GM21360 (cell line): ENCODE measurements around the gene CRYBA1.

ENCODE experiments used
- ATAC-seq: cut with Tn5 transposase; IDR thresholded peaks from one replicate; pipeline ENCODE4 v1.9.1; 2021; ENCODE audit warnings: mild to moderate bottlenecking, moderate library complexity; ENCODE audit not compliant: unreplicated experiment

CRYBA1 gene

GRCh38 chr17:29278692-29279091, 32.0 kb downstream of the CRYBA1 start:
- ATAC-seq: no peak

GRCh38 chr17:29279397-29280070, 32.9 kb downstream of the CRYBA1 start:
- ATAC-seq: no peak

- ATAC-seq: no peak
These were observed 36.8 kb downstream of the CRYBA1 start for GRCh38 chr17:29283496-29283895.

GRCh38 chr17:29283961-29284360, 37.3 kb downstream of the CRYBA1 start:
- ATAC-seq: no peak

- ATAC-seq: no peak
These were observed 43.2 kb downstream of the CRYBA1 start for GRCh38 chr17:29289852-29290251.

- ATAC-seq: no peak
These were observed 44.6 kb downstream of the CRYBA1 start for GRCh38 chr17:29291163-29291752.

GRCh38 chr17:29292071-29292991, 45.7 kb downstream of the CRYBA1 start:
- ATAC-seq: no peak

GRCh38 chr17:29292992-29293889, 46.6 kb downstream of the CRYBA1 start:
- ATAC-seq: peak; percentile 12

- ATAC-seq: peak; percentile 68
These were observed 47.4 kb downstream of the CRYBA1 start, which contains the start of gene NUFIP2 for GRCh38 chr17:29293890-29294579. NUFIP2 (minus strand) TSS chr17:29294148; CDS start chr17:29294059, 89 bp downstream.

- ATAC-seq: no peak
These were observed 47.9 kb downstream of the CRYBA1 start for GRCh38 chr17:29294580-29294900.

- no peak for ATAC-seq
These were observed 48.8 kb downstream of the CRYBA1 start for GRCh38 chr17:29295420-29295819.

GRCh38 chr17:29299031-29299430, 52.4 kb downstream of the CRYBA1 start:
- ATAC-seq: no peak

GRCh38 chr17:29303386-29303785, 56.7 kb downstream of the CRYBA1 start:
- ATAC-seq: no peak
